ENCODE measurements around the gene PNKD. TPM values are rescaled to one million over a fixed set of nuclear protein-coding genes. Genes with fewer than 3 reads are reported as not detected.
"Not testable (repeated sequence)": the region's sequence is repeated elsewhere in the genome, so short reads cannot be mapped to it uniquely, and the experiment has no call there.

The PNKD gene
- total RNA-seq, 1 donor, result 26.8 TPM

DNA sequence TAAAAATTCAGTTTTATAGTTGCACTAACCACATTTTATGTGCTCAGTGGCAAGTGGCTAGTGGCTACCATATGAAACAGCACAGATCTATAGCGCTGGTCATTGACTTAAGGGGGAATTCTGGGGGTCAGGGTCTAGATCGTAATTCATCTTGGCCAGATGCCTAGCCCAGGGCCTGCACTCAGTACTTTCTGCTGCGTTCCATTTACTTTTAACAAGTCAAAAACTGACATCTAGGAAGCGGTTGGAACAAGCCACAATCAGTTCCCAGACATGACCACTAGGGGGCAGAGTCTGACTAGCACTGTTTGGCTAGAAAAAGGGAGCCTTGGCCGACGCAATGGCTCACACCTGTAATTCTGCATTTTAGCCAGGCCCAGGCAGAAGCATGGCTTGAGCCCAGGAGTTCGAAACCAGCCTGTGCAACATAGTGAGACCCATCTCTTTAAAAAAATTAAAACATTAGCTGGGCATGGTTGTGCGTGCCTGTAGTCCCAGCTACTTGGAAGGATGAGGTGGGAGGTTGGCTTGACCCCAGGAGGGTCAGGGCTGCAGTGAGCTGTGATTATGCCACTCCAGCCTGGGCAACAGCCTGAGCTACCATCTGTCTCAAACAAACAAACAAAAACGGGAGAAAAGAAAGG is 31.0 kb downstream of the PNKD start:
- peak; percentile 84 for DNase-seq (ENCODE audit: low read depth)
- no peak overlapping the region for H3K4me3 ChIP-seq (ENCODE audit: low read depth, low read length)
- peak; percentile 95 for TF ChIP-seq CTCF (IDR thresholded peaks at IDR 0.05; ENCODE audit: insufficient read depth, low read depth, low read length)

DNA sequence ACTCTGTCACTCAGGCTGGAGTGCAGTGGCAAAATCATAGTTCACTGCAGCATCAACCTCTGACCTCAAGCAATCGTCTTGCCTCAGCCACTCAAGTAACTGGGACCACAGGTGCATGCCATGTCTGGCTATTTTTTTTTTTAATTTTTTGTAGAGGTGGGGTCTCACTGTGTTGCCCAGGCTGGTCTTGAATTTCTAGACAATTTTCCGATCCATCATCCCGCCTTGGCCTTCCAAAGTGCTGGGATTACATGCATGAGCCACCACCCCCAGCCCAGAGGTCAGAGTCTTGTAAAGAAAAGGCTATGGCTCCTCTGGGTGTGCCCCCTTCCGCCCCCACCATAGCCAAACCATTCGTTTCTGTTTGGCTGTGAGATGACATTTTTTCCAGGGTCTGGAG is 35.1 kb downstream of the PNKD start:
- no peak overlapping the region for H3K4me3 ChIP-seq (ENCODE audit: low read depth, low read length)
- no peak for TF ChIP-seq CTCF (IDR thresholded peaks at IDR 0.05; ENCODE audit: insufficient read depth, low read depth, low read length)
- no peak for DNase-seq (ENCODE audit: low read depth)

GRCh38 chr2:218306184-218306920 is 36.0 kb downstream of the PNKD start:
- no peak for TF ChIP-seq CTCF (IDR thresholded peaks at IDR 0.05; ENCODE audit: insufficient read depth, low read depth, low read length)
- no peak overlapping the region for H3K4me3 ChIP-seq (ENCODE audit: low read depth, low read length)
- DNase-seq (ENCODE audit: low read depth), result no peak

DNA sequence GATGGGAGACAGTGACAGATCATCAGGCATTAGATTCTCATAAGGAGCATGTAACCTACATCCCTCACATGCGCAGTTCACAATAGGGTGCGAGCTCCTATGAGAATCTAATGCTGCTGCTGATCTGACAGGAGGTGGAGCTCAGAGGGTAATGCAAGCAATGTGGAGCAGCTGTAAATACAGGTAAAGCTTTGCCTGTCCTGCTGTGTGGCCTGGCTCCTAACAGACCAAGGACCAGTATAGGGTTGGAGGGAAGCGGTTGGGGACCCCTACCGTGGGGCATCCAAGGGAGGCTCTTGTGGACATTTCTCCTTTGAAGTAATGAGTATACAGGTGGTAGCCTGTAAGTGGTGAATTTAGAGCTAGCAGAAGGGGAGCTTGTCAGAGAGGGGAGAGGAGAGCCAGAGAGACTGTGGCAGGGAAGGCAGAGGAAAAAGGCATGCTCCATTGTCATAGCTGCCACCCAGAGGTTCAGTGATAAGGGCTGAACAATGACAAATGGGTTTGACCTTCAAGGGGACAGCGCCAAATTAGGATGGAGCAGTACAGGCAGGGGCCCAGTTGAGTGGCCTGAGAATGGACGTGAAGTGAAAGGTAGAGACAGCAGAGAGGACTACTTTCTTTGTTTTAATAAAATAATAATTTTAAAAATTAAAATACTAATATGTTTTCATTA is 37.2 kb downstream of the PNKD start:
- H3K4me3 ChIP-seq (ENCODE audit: low read depth, low read length), result no peak overlapping the region
- TF ChIP-seq CTCF (IDR thresholded peaks at IDR 0.05; ENCODE audit: insufficient read depth, low read depth, low read length), result no peak
- DNase-seq (ENCODE audit: low read depth), result no peak

GRCh38 chr2:218310853-218311540 is 40.7 kb downstream of the PNKD start:
- TF ChIP-seq CTCF (IDR thresholded peaks at IDR 0.05; ENCODE audit: insufficient read depth, low read depth, low read length), result no peak
- no peak for DNase-seq (ENCODE audit: low read depth)
- H3K4me3 ChIP-seq (ENCODE audit: low read depth, low read length), result no peak overlapping the region

DNA sequence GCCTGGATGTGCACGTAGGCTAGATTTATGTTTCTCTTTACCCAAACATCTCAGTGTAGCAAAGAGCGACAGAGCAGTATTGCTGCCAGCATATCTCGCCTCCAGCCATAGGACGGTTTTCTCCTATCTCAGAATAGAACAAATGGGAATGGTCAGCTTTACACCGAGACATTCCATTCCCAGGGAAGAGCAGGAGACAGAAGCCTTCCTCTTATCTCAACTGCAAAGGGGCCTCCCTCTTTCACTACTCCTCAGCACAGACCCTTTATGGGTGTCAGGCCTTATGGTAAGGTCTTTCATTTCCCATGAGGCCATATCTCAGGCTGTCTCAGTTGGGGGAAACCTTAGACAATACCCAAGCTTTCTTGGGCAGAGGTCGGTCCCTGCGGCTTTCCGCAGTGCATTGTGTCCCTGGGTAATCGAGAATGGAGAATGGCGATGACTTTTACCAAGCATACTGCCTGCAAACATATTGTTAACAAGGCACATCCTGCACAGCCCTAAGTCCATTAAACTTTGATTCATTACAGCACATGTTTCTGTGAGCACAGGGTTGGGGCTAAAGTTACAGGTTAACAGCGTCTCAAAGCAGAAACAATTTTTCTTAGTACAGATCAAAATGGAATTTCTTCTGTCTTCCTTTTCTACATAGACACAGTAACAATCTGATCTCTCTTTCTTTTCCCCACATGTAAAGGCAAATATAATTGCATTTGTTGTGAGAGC is 41.4 kb downstream of the PNKD start:
- peak; percentile 69 for DNase-seq (ENCODE audit: low read depth)

More for the DNA sequence above, 41.4 kb downstream of the PNKD start:
- H3K4me3 ChIP-seq (ENCODE audit: low read depth, low read length), result not testable (repeated sequence)

Measured in fibroblast of villous mesenchyme (primary cell).